ENCODE measurements around the gene TNPO3. TPM values are rescaled to one million over a fixed set of nuclear protein-coding genes. Genes with fewer than 3 reads are reported as not detected.
"Not testable (repeated sequence)": the region's sequence is repeated elsewhere in the genome, so short reads cannot be mapped to it uniquely, and the experiment has no call there.

The TNPO3 gene
- polyA plus RNA-seq, 1 experiment = 49.5 TPM

DNA sequence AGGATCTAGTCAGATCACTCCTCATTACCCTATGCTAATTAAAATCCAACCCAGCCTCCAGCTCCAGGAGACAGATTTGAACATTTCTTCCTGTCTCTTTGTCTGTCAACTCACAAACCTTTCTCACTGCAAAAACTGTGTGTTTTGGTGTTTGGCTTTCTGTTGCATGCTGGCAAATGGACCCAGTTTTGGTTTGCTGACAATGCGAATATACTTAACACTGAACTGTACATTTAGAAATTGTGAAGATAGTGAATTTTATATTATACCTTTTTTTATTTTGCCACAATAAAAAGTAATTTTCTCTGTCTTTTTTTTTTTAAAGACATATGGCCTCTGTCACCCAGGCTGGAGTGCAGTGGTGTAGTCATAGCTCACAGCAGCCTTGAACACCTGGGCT is 18.3 kb upstream of the TNPO3 start:
- H3K27ac ChIP-seq (ENCODE audit: low read depth, low read length) = no peak overlapping the region
- no peaks in the 10 kb centered on the region for H3K9me3 ChIP-seq (ENCODE audit: control insufficient read depth, insufficient read depth, low read length)
- no peak for DNase-seq (ENCODE audit: low read depth, low spot score)
- CTCF ChIA-PET = interaction anchor here (0.9 kb wide), 1 partner anchor 18 kb away, joined by 3 read pairs; no protein-coding TSS in a partner anchor
- POLR2A ChIA-PET = no interaction called here
- TF ChIP-seq, protein P1, sequence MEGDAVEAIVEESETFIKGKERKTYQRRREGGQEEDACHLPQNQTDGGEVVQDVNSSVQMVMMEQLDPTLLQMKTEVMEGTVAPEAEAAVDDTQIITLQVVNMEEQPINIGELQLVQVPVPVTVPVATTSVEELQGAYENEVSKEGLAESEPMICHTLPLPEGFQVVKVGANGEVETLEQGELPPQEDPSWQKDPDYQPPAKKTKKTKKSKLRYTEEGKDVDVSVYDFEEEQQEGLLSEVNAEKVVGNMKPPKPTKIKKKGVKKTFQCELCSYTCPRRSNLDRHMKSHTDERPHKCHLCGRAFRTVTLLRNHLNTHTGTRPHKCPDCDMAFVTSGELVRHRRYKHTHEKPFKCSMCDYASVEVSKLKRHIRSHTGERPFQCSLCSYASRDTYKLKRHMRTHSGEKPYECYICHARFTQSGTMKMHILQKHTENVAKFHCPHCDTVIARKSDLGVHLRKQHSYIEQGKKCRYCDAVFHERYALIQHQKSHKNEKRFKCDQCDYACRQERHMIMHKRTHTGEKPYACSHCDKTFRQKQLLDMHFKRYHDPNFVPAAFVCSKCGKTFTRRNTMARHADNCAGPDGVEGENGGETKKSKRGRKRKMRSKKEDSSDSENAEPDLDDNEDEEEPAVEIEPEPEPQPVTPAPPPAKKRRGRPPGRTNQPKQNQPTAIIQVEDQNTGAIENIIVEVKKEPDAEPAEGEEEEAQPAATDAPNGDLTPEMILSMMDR (IDR thresholded peaks at IDR 0.05; ENCODE audit: low read depth, low read length) = no peak
- H3K27me3 ChIP-seq (ENCODE audit: control insufficient read depth, insufficient read depth, low read length) = peaks cover 20% of the 10 kb centered on the region
- no peak overlapping the region for H3K4me3 ChIP-seq (ENCODE audit: low read depth, low read length)

DNA sequence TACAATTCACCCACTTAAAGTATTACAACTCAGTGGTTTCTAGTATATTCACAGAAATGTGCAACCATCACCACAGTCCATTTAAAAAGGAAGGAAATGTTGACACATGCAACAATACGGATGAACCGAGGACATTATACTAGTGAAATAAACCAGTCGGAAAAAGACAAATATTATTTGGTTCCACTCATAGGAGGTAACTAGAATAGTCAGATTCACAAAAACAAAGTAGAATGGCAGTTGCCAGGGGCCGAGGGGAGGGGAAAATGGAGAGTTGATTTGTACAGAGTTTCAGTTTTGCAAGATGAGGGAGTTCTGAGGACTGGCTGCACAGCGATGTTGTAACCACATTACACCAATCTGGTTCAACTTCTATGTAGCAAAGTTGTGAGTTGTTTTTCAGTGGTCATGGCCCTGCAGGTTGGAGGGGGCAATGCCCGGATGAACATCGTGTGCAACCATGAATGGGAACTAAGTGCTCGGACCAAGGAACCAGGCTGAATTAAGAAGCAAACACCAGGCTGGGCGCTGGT is 17.6 kb upstream of the TNPO3 start:
- DNase-seq (ENCODE audit: low read depth, low spot score) = no peak
- POLR2A ChIA-PET = no interaction called here
- CTCF ChIA-PET = interaction anchor here (0.9 kb wide), 1 partner anchor 19 kb away, joined by 3 read pairs; no protein-coding TSS in a partner anchor
- H3K27ac ChIP-seq (ENCODE audit: low read depth, low read length) = no peak overlapping the region
- no peaks in the 10 kb centered on the region for H3K9me3 ChIP-seq (ENCODE audit: control insufficient read depth, insufficient read depth, low read length)
- TF ChIP-seq, protein P1 (IDR thresholded peaks at IDR 0.05; ENCODE audit: low read depth, low read length) = no peak
- peaks cover 18% of the 10 kb centered on the region for H3K27me3 ChIP-seq (ENCODE audit: control insufficient read depth, insufficient read depth, low read length)
- H3K4me3 ChIP-seq (ENCODE audit: low read depth, low read length) = no peak overlapping the region

DNA sequence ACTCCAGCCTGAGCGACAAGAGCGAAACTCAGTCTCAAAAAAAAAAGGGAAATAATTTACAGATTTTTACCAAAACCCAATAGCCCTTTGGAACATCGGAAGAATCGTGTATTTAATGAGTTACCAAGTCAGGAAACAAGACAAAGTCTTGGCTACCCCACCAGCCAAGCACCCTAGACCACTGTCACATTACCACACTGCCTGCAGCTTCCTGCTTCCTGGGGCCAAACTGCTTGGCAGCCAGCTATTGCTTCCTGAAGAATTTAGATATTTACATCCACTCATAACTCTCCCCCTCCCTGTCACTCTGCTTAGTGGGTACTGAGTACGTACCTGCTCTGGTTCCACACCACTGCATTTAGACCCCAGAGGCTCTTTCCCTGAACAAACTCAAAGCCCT is 14.1 kb upstream of the TNPO3 start:
- ChIA-PET POLR2A (no interaction called here), CTCF (interaction anchor here (1.3 to 1.7 kb wide), 2 partner anchors 22 to 23 kb away, joined by 5 read pairs; no protein-coding TSS in a partner anchor)
- Histone ChIP-seq H3K4me3 (ENCODE audit: low read depth, low read length) (no peak overlapping the region), H3K27ac (ENCODE audit: low read depth, low read length) (no peak overlapping the region), H3K9me3 (ENCODE audit: control insufficient read depth, insufficient read depth, low read length) (no peaks in the 10 kb centered on the region), H3K27me3 (ENCODE audit: control insufficient read depth, insufficient read depth, low read length) (peaks cover 13% of the 10 kb centered on the region)
- no peak for DNase-seq (ENCODE audit: low read depth, low spot score)
- TF ChIP-seq, protein P1 (IDR thresholded peaks at IDR 0.05; ENCODE audit: low read depth, low read length) = no peak

DNA sequence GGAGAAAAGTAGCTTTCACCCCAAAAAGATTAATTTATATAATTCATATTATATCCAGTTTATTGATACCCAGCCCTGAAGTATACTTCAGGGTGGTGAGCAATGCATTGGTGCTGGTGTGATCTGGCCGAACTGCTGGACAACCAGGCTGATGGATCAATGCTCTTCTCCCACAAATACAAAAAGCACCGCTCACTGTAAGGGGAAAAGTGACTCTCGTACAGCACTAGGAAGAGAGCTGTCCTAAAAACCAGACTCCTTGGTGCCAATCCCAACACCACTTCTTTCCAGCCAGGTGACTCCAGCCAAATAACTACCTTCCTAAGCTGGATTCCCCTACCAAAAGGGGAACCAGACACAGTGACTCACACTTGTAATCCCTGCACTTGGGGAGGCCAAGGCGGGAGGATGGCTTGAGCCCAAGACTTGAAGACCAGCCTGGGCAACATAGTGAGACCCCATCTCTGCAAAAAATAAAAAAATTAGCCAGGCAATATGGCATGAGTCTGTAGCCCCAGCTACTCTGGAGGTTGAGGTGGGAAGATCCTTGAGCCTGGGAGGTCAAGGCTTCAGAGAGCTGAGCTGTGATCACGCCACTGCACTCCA is 13.1 kb upstream of the TNPO3 start:
- CTCF ChIA-PET = interaction anchor here (1.5 to 1.7 kb wide), 2 partner anchors 23 to 151 kb away, joined by 3 to 5 read pairs; no protein-coding TSS in a partner anchor
- TF ChIP-seq, protein P1 (IDR thresholded peaks at IDR 0.05; ENCODE audit: low read depth, low read length) = no peak
- Histone ChIP-seq H3K4me3 (ENCODE audit: low read depth, low read length) (no peak overlapping the region), H3K9me3 (ENCODE audit: control insufficient read depth, insufficient read depth, low read length) (no peaks in the 10 kb centered on the region), H3K27me3 (ENCODE audit: control insufficient read depth, insufficient read depth, low read length) (peaks cover 16% of the 10 kb centered on the region), H3K27ac (ENCODE audit: low read depth, low read length) (no peak overlapping the region)
- POLR2A ChIA-PET = no interaction called here
- DNase-seq (ENCODE audit: low read depth, low spot score) = no peak

DNA sequence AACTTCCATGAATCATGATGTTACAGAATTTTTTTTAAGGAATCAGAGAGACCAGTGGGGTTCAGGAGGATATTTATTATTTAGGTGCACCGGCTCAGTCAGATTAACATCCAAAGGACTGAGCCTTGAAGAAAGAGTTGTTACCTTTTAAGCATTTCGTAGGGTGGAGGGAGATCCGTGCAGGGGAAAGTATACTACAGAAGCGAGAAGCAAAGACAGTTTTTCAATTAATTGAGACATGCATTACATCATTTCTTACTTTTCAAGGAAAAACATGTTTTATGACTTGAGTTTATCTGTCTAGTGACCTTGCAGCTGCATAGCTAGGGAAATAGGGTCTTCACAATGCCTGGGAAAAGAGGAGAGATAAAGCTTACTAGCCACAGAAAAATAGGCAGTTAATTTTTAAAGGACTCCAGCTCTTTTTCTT is 12.2 kb upstream of the TNPO3 start:
- not testable (repeated sequence) for H3K9me3 ChIP-seq (ENCODE audit: control insufficient read depth, insufficient read depth, low read length); H3K27ac ChIP-seq (ENCODE audit: low read depth, low read length); H3K4me3 ChIP-seq (ENCODE audit: low read depth, low read length); DNase-seq (ENCODE audit: low read depth, low spot score)
- POLR2A ChIA-PET = interaction anchor here (2.9 kb wide), 1 partner anchor 12 kb away, joined by 12 read pairs; the partner anchor contains the start of gene TNPO3
- CTCF ChIA-PET = interaction anchor here (1.3 to 4.1 kb wide), 3 partner anchors 25 to 152 kb away, joined by 3 to 26 read pairs (median 3); no protein-coding TSS in a partner anchor
- H3K27me3 ChIP-seq (ENCODE audit: control insufficient read depth, insufficient read depth, low read length) = peaks cover 21% of the 10 kb centered on the region
